Testis (tissue), 3 donors: ENCODE data around the gene NEO1. TPM values are rescaled to one million over a fixed set of nuclear protein-coding genes. Genes with fewer than 3 reads are reported as not detected.

ENCODE experiments used
- DNase-seq: peaks from one replicate; pipeline ENCODE4 v3.0.0-alpha.2; 2019
- H3K27ac ChIP-seq, 2 donors: fragments of 200-600 bp; sonication (generic); one replicate each; pipeline ENCODE4 v1.5.1; 2019
- H3K27me3 ChIP-seq: fragments of 200-600 bp; sonication (generic); one replicate; pipeline ENCODE4 v1.5.1; 2019
- H3K36me3 ChIP-seq: fragments of 200-600 bp; sonication (generic); one replicate; pipeline ENCODE4 v1.5.1; 2017; ENCODE audit warnings: low read depth; ENCODE audit errors: missing control alignments
- H3K4me1 ChIP-seq: fragments of 200-600 bp; sonication (generic); one replicate; pipeline ENCODE4 v1.5.1; 2019
- H3K4me3 ChIP-seq, 2 donors: fragments of 200-600 bp; sonication (generic); one replicate each; pipeline ENCODE4 v1.5.1; 2017 to 2019
- H3K9me3 ChIP-seq: fragments of 200-600 bp; sonication (generic); one replicate; pipeline ENCODE4 v1.5.1; 2017
- CTCF ChIP-seq, 3 experiments: fragments of 450-650 bp in 2 of 3; fragments of 200-600 bp in 1 of 3; sonication (generic) in 1 of 3; IDR thresholded peaks; one replicate each; pipeline ENCODE4 v1.5.1; 2016 to 2019; ENCODE audit warnings: antibody characterized with exemption in 3 of 3, mild to moderate bottlenecking in 2 of 3, moderate library complexity in 1 of 3
- POLR2A ChIP-seq: fragments of 450-650 bp; IDR thresholded peaks from one replicate; pipeline ENCODE4 v1.6.1; 2017; ENCODE audit warnings: antibody characterized with exemption, mild to moderate bottlenecking, moderate library complexity
- WGBS, 2 donors: methylation state at CpG; one replicate each; pipeline ENCODE4 v1.1.5; 2018; 5-methylcytosine and 5-hydroxymethylcytosine counted together
- intact Hi-C: fragments of 100-400 bp; cut with DNase I; formaldehyde crosslinking; loops from one replicate; pipeline ENCODE4 v1.15.1; 2023; ENCODE audit warnings: low total_unique reads
- polyA plus RNA-seq: library from polyadenylated mRNA; stranded (reverse); fragments of 350-450 nt; fragmentation: Illumina TruSeq; extraction: RNeasy Lipid Tissue Mini Kit (QIAGEN cat#74804); gene quantifications from one replicate; pipeline ENCODE4 v1.2.3, GENCODE V29; 2014; ENCODE audit warnings: low read depth, low replicate concordance; ENCODE audit not compliant: insufficient read depth
- total RNA-seq, 2 donors: library from RNA; depleted of rRNA; stranded (reverse); fragments of >200 nt; gene quantifications; one replicate each; pipeline ENCODE4 v1.2.3, GENCODE V29; 2016

Gene NEO1
- total and polyA plus RNA-seq, 3 donors from 2014 or later: 42.2 to 57.4 (median 50.2) TPM

GRCh38 chr15:73344056-73344455, 291.8 kb downstream of the NEO1 start:
- intact Hi-C loops: no loop called here
- no peak for DNase-seq
- H3K4me1 ChIP-seq: no peaks in the 10 kb centered on the region
- H3K36me3 ChIP-seq: no peaks in the 10 kb centered on the region
- no peak for TF ChIP-seq CTCF (IDR thresholded peaks at IDR 0.05)
- no peak for TF ChIP-seq POLR2A
- no peaks in the 10 kb centered on the region for H3K9me3 ChIP-seq
- no peak overlapping the region for H3K27ac ChIP-seq
- H3K4me3 ChIP-seq: no peak overlapping the region
- 77 to 85% methylated on average over 3 of the region's 3 CpGs for WGBS, 2 donors
- H3K27me3 ChIP-seq: no peaks in the 10 kb centered on the region

- Histone ChIP-seq H3K27ac (no peak overlapping the region), H3K36me3 (no peaks in the 10 kb centered on the region), H3K4me3 (no peak overlapping the region), H3K4me1 (no peaks in the 10 kb centered on the region), H3K27me3 (no peaks in the 10 kb centered on the region), H3K9me3 (no peaks in the 10 kb centered on the region)
- DNase-seq: no peak
- TF ChIP-seq POLR2A: no peak
- 76 to 87% methylated on average over 7 of the region's 7 CpGs for WGBS, 2 donors
- intact Hi-C loops: no loop called here
Measured at GRCh38 chr15:73345658-73346057, 293.4 kb downstream of the NEO1 start.

- no peaks in the 10 kb centered on the region for H3K27me3 ChIP-seq
- intact Hi-C loops: no loop called here
- peak; percentile 64 for DNase-seq
- H3K36me3 ChIP-seq: no peaks in the 10 kb centered on the region
- H3K4me3 ChIP-seq: no peak overlapping the region
- 32 to 33% methylated on average over 9 of the region's 9 CpGs for WGBS, 2 donors
- TF ChIP-seq CTCF (IDR thresholded peaks at IDR 0.05) (no peak), POLR2A (no peak)
- no peaks in the 10 kb centered on the region for H3K9me3 ChIP-seq
- no peaks in the 10 kb centered on the region for H3K4me1 ChIP-seq
- no peak overlapping the region for H3K27ac ChIP-seq
Measured at GRCh38 chr15:73346735-73347312, 294.6 kb downstream of the NEO1 start.

- no peaks in the 10 kb centered on the region for H3K9me3 ChIP-seq
- intact Hi-C loops: no loop called here
- DNase-seq: no peak
- H3K36me3 ChIP-seq: no peaks in the 10 kb centered on the region
- H3K27me3 ChIP-seq: no peaks in the 10 kb centered on the region
- TF ChIP-seq CTCF (IDR thresholded peaks at IDR 0.05): no peak
- TF ChIP-seq POLR2A: no peak
- H3K27ac ChIP-seq: no peak overlapping the region
- no peak overlapping the region for H3K4me3 ChIP-seq
- H3K4me1 ChIP-seq: no peaks in the 10 kb centered on the region
Measured at GRCh38 chr15:73349191-73349590, 296.9 kb downstream of the NEO1 start.

GRCh38 chr15:73352082-73352481, 299.8 kb downstream of the NEO1 start:
- H3K9me3 ChIP-seq: no peaks in the 10 kb centered on the region
- DNase-seq: no peak
- no peaks in the 10 kb centered on the region for H3K27me3 ChIP-seq
- no peak overlapping the region for H3K27ac ChIP-seq
- no peak for TF ChIP-seq CTCF (IDR thresholded peaks at IDR 0.05)
- TF ChIP-seq POLR2A: no peak
- H3K4me1 ChIP-seq: peaks cover 3% of the 10 kb centered on the region
- H3K36me3 ChIP-seq: no peaks in the 10 kb centered on the region
- H3K4me3 ChIP-seq: no peak overlapping the region
- intact Hi-C loops: no loop called here
- WGBS, 2 donors: 85 to 93% methylated on average over 10 of the region's 10 CpGs
